Measurements from ENCODE around the gene ABCB1.

DNA sequence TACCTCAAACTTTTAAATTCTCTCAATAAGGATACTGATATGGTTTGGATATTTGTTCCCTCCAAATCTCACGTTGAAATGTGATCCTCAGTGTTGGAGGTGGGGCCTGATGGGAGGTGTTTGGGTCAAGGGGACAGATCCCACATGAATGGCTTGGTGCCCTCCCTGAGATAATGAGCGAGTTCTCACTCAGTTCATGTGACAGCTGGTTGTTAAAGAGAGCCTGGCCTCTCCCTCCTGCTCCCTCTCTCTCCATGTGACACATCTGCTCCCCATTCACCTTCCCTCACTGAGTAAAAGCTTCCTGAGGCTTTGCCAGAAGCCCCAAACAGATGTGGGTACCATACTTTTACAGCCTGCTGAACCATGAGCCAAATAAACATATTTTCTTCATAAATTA is 144.4 kb downstream of the ABCB1 start:
- TF ChIP-seq, protein P1, sequence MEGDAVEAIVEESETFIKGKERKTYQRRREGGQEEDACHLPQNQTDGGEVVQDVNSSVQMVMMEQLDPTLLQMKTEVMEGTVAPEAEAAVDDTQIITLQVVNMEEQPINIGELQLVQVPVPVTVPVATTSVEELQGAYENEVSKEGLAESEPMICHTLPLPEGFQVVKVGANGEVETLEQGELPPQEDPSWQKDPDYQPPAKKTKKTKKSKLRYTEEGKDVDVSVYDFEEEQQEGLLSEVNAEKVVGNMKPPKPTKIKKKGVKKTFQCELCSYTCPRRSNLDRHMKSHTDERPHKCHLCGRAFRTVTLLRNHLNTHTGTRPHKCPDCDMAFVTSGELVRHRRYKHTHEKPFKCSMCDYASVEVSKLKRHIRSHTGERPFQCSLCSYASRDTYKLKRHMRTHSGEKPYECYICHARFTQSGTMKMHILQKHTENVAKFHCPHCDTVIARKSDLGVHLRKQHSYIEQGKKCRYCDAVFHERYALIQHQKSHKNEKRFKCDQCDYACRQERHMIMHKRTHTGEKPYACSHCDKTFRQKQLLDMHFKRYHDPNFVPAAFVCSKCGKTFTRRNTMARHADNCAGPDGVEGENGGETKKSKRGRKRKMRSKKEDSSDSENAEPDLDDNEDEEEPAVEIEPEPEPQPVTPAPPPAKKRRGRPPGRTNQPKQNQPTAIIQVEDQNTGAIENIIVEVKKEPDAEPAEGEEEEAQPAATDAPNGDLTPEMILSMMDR (IDR thresholded peaks at IDR 0.05) = no peak
- no peak for TF ChIP-seq EZH2 (IDR thresholded peaks at IDR 0.05)
- no peak for TF ChIP-seq EZH2phosphoT487 (IDR thresholded peaks at IDR 0.05)
